ENCODE data around the gene PER3. TPM values are rescaled to one million over a fixed set of nuclear protein-coding genes. Genes with fewer than 3 reads are reported as not detected.

PER3 gene
- total and polyA plus RNA-seq, 2 donors (not counting 1 experiment from before 2014, with no cell fraction given) = 16.6 to 18.8 TPM

GRCh38 chr1:7809742-7810141 is 25.7 kb downstream of the PER3 start:
- Histone ChIP-seq H3K36me3 (ENCODE audit: control insufficient read depth, insufficient read depth, low read length) (peaks cover 4% of the 10 kb centered on the region), H3K4me1 (ENCODE audit: control insufficient read depth, extremely low read depth, insufficient read depth, low read length) (peaks cover 2% of the 10 kb centered on the region), H3K4me3 (replicated peaks in 1 of 4; ENCODE audit: control extremely low read depth in 1 of 4, insufficient read depth in 1 of 4, low read depth in 3 of 4, low read length in 4 of 4) (no peak overlapping the region), H2AFZ (ENCODE audit: low read length) (no peak overlapping the region), H3K9ac (ENCODE audit: insufficient read depth, low read length) (no peak overlapping the region), H4K20me1 (ENCODE audit: control insufficient read depth, extremely low read depth, insufficient read depth, low read length) (no peaks in the 10 kb centered on the region), H3K79me2 (ENCODE audit: control insufficient read depth, insufficient read depth, low read length) (no peaks in the 10 kb centered on the region), H3K27me3 (ENCODE audit: control insufficient read depth, insufficient read depth, low read length) (no peaks in the 10 kb centered on the region), H3K27ac (ENCODE audit: insufficient read depth, low read length) (no peak overlapping the region), H3K4me2 (ENCODE audit: extremely low read depth, insufficient read depth, low read length) (no peak overlapping the region), H3K9me3 (ENCODE audit: control insufficient read depth, insufficient read depth, low read depth, low read length) (no peaks in the 10 kb centered on the region)
- no peak for DNase-seq (ENCODE audit: low read depth in 2 of 2)
- TF ChIP-seq CTCF (conservative IDR thresholded peaks at IDR 0.05 in 1 of 2, IDR thresholded peaks at IDR 0.05 in 1 of 2; ENCODE audit: low read depth in 1 of 2, low read length in 2 of 2) (no peak), EZH2 (IDR thresholded peaks at IDR 0.05; ENCODE audit: low read length, missing control alignments) (no peak)

- DNase-seq (ENCODE audit: low read depth in 2 of 2) = peak; percentile 91 to 97
- H3K27ac ChIP-seq (ENCODE audit: insufficient read depth, low read length) = peak overlapping the region; percentile 4
- peaks cover 4% of the 10 kb centered on the region for H3K36me3 ChIP-seq (ENCODE audit: control insufficient read depth, insufficient read depth, low read length)
- TF ChIP-seq EZH2 (IDR thresholded peaks at IDR 0.05; ENCODE audit: low read length, missing control alignments) (no peak), CTCF (conservative IDR thresholded peaks at IDR 0.05 in 1 of 2, IDR thresholded peaks at IDR 0.05 in 1 of 2; ENCODE audit: low read depth in 1 of 2, low read length in 2 of 2) (no peak)
- no peaks in the 10 kb centered on the region for H3K9me3 ChIP-seq (ENCODE audit: control insufficient read depth, insufficient read depth, low read depth, low read length)
- H4K20me1 ChIP-seq (ENCODE audit: control insufficient read depth, extremely low read depth, insufficient read depth, low read length) = no peaks in the 10 kb centered on the region
- no peaks in the 10 kb centered on the region for H3K79me2 ChIP-seq (ENCODE audit: control insufficient read depth, insufficient read depth, low read length)
- H3K9ac ChIP-seq (ENCODE audit: insufficient read depth, low read length) = no peak overlapping the region
- no peak overlapping the region for H3K4me2 ChIP-seq (ENCODE audit: extremely low read depth, insufficient read depth, low read length)
- H3K4me3 ChIP-seq (replicated peaks in 1 of 4; ENCODE audit: control extremely low read depth in 1 of 4, insufficient read depth in 1 of 4, low read depth in 3 of 4, low read length in 4 of 4) = no peak overlapping the region
- peaks cover 2% of the 10 kb centered on the region for H3K4me1 ChIP-seq (ENCODE audit: control insufficient read depth, extremely low read depth, insufficient read depth, low read length)
- no peaks in the 10 kb centered on the region for H3K27me3 ChIP-seq (ENCODE audit: control insufficient read depth, insufficient read depth, low read length)
- H2AFZ ChIP-seq (ENCODE audit: low read length) = no peak overlapping the region
Observed at GRCh38 chr1:7810395-7810794, 26.3 kb downstream of the PER3 start.

- no peak for DNase-seq (ENCODE audit: low read depth in 2 of 2)
- Histone ChIP-seq H3K36me3 (ENCODE audit: control insufficient read depth, insufficient read depth, low read length) (peaks cover 4% of the 10 kb centered on the region), H3K27ac (ENCODE audit: insufficient read depth, low read length) (no peak overlapping the region), H4K20me1 (ENCODE audit: control insufficient read depth, extremely low read depth, insufficient read depth, low read length) (no peaks in the 10 kb centered on the region), H3K4me2 (ENCODE audit: extremely low read depth, insufficient read depth, low read length) (no peak overlapping the region), H3K27me3 (ENCODE audit: control insufficient read depth, insufficient read depth, low read length) (no peaks in the 10 kb centered on the region), H3K79me2 (ENCODE audit: control insufficient read depth, insufficient read depth, low read length) (no peaks in the 10 kb centered on the region), H3K4me3 (replicated peaks in 1 of 4; ENCODE audit: control extremely low read depth in 1 of 4, insufficient read depth in 1 of 4, low read depth in 3 of 4, low read length in 4 of 4) (no peak overlapping the region), H2AFZ (ENCODE audit: low read length) (no peak overlapping the region), H3K9me3 (ENCODE audit: control insufficient read depth, insufficient read depth, low read depth, low read length) (no peaks in the 10 kb centered on the region), H3K4me1 (ENCODE audit: control insufficient read depth, extremely low read depth, insufficient read depth, low read length) (peaks cover 2% of the 10 kb centered on the region), H3K9ac (ENCODE audit: insufficient read depth, low read length) (no peak overlapping the region)
- TF ChIP-seq EZH2 (IDR thresholded peaks at IDR 0.05; ENCODE audit: low read length, missing control alignments) (no peak), CTCF (conservative IDR thresholded peaks at IDR 0.05 in 1 of 2, IDR thresholded peaks at IDR 0.05 in 1 of 2; ENCODE audit: low read depth in 1 of 2, low read length in 2 of 2) (no peak)
Observed at GRCh38 chr1:7811476-7811875, 27.4 kb downstream of the PER3 start.

All from fibroblast of lung (primary cell).